WI38 (cell line): ENCODE data around the gene ELL.

Experiments
- H3K4me3 ChIP-seq: 2 replicates; pipeline ENCODE4 v1.5.1; 2011; ENCODE audit warnings: low read depth, mild to moderate bottlenecking, control low read depth, low read length
- TF ChIP-seq, protein P1 (sequence below): IDR thresholded peaks from 2 replicates; pipeline ENCODE4 v1.5.1; 2012; ENCODE audit warnings: low read depth, mild to moderate bottlenecking, control low read depth, low read length

The ELL gene

DNA sequence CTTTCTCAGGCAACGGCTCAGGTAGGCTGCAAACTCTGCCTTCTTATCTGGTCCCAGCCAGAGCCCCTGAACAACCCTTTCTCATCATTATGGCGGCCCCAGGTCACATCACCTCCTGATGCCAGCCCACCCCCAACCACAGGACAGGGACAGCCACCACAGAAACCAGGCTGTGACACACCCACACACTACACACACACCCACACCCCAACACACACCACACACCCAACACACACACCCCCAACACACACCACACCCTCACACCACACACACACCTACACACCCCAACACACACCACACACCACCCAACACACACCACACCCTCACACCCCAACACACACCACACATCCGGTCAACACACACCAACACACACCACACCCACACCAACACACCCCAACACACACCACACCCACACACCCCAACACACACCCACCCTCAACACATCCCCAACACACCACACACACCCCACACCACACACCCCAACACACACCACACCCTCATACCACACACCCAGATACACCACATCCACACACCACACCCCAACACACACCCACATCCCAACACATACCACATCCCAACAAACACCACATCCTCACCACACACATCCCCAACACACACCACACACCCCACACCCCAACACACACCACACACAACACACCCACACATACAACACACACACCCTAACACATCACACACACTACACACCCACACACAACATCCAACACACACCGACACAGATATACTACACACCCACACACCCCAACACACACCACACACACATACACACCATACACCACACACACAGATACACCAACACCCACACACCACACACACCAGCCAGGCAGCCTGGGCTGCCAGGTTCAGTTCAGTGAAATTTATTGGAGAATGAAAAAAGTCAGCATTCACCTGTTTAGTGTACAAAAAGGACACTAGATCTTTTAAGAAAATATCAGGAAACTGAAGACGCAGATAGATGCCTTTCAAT lies 79.8 kb downstream of the ELL start:
- no peak overlapping the region for H3K4me3 ChIP-seq
- TF ChIP-seq, protein P1, sequence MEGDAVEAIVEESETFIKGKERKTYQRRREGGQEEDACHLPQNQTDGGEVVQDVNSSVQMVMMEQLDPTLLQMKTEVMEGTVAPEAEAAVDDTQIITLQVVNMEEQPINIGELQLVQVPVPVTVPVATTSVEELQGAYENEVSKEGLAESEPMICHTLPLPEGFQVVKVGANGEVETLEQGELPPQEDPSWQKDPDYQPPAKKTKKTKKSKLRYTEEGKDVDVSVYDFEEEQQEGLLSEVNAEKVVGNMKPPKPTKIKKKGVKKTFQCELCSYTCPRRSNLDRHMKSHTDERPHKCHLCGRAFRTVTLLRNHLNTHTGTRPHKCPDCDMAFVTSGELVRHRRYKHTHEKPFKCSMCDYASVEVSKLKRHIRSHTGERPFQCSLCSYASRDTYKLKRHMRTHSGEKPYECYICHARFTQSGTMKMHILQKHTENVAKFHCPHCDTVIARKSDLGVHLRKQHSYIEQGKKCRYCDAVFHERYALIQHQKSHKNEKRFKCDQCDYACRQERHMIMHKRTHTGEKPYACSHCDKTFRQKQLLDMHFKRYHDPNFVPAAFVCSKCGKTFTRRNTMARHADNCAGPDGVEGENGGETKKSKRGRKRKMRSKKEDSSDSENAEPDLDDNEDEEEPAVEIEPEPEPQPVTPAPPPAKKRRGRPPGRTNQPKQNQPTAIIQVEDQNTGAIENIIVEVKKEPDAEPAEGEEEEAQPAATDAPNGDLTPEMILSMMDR = no peak

GRCh38 chr19:18440936-18441803 lies 80.7 kb downstream of the ELL start:
- no peak overlapping the region for H3K4me3 ChIP-seq
- TF ChIP-seq, protein P1 = no peak

- TF ChIP-seq, protein P1 = no peak
Observed at GRCh38 chr19:18440415-18440877, 81.4 kb downstream of the ELL start.

GRCh38 chr19:18439910-18440237 lies 82.0 kb downstream of the ELL start:
- H3K4me3 ChIP-seq = no peak overlapping the region
- TF ChIP-seq, protein P1 = no peak

More at GRCh38 chr19:18440415-18440877, 81.4 kb downstream of the ELL start:
- H3K4me3 ChIP-seq = no peak overlapping the region

DNA sequence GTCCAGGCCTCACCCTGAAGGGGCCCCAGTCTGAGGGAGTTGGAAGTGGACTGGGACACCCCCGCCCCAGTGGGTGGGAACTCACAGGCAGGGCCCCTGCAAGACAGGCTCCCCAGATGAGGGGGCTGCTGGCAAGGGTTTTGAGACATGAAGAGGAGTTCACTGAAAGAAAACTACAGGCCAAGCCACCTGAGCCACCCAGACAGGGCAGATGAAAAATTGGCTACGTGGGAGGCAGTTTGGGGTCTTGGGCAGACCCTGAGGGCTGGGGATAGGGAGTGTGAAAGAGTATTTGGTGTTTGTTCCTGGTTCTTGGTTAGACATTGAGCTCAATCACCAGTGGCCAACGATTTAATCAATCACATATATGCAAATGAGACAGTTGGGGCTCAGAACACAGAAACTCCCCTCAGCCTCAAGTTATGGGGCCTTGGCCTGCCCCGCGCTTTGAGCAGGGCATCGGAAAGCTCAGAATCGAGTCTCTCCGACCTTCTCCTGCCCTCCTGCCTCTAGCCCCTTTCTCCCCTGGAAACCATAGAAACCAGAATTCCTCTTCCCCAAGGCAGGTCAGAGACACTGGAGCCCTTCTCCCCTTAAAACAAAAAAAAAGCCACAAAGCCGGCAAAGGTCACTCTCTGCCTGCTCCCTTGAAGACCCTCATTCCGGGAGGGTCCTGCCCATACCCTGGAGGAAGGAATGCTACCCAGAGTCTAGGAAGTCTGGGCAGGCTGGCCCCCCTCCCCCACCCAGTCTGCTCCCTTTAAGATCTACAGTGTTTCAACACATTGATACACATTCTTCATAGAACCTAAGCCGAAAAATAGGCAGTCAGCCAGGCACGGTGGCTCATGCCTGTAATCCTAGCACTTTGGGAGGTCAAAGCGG lies 82.6 kb downstream of the ELL start:
- TF ChIP-seq, protein P1 = no peak
- H3K4me3 ChIP-seq = no peak overlapping the region

GRCh38 chr19:18438331-18439024 lies 83.4 kb downstream of the ELL start:
- TF ChIP-seq, protein P1 = no peak
- H3K4me3 ChIP-seq = no peak overlapping the region
